ENCODE results near the gene MEOX2. TPM values are rescaled to one million over a fixed set of nuclear protein-coding genes. Genes with fewer than 3 reads are reported as not detected.

Gene MEOX2
- total RNA-seq, 1 donor from 2014 or later: 7.7 TPM

DNA sequence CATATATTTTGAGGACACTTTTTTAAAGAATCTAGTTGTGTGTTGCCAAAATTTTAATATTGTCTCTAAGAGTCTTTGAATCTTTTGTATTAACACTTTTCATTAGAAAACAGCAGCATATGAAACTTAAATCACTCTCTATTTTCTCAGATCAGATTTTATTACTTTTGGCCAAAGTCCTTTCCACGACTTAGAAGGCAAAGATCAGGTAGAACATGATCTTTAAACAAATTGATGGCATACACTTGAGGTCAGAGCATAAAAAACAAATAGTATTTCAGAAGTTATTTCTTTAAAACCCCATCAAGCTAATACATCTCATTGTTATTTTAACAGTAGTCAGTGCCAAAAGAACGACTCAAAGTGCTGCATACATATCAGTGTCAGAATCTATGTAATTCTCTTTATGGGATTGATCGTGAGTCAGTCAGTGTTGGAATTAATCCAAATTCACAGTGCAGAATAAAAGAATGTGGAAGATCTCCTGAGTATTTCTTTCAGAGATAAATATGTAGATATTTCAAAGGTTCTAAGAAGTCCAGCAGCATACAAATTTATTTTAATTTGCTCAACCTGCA lies 115.1 kb downstream of the MEOX2 start:
- TF ChIP-seq, protein P1, sequence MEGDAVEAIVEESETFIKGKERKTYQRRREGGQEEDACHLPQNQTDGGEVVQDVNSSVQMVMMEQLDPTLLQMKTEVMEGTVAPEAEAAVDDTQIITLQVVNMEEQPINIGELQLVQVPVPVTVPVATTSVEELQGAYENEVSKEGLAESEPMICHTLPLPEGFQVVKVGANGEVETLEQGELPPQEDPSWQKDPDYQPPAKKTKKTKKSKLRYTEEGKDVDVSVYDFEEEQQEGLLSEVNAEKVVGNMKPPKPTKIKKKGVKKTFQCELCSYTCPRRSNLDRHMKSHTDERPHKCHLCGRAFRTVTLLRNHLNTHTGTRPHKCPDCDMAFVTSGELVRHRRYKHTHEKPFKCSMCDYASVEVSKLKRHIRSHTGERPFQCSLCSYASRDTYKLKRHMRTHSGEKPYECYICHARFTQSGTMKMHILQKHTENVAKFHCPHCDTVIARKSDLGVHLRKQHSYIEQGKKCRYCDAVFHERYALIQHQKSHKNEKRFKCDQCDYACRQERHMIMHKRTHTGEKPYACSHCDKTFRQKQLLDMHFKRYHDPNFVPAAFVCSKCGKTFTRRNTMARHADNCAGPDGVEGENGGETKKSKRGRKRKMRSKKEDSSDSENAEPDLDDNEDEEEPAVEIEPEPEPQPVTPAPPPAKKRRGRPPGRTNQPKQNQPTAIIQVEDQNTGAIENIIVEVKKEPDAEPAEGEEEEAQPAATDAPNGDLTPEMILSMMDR (IDR thresholded peaks at IDR 0.05; ENCODE audit: borderline replicate concordance): no peak
- Histone ChIP-seq H3K4me3 (no peak overlapping the region), H3K36me3 (no peaks in the 10 kb centered on the region), H3K4me1 (no peaks in the 10 kb centered on the region), H3K27ac (replicated peaks) (no peak overlapping the region), H3K27me3 (ENCODE audit: low read depth) (no peaks in the 10 kb centered on the region), H3K9me3 (replicated peaks) (no peaks in the 10 kb centered on the region)
- DNase-seq: no peak
- intact Hi-C loops (cut with micrococcal nuclease): no loop called here

- Histone ChIP-seq H3K4me1 (no peaks in the 10 kb centered on the region), H3K9me3 (replicated peaks) (peaks cover 5% of the 10 kb centered on the region), H3K4me3 (no peak overlapping the region), H3K36me3 (no peaks in the 10 kb centered on the region), H3K27me3 (ENCODE audit: low read depth) (no peaks in the 10 kb centered on the region), H3K27ac (replicated peaks) (no peak overlapping the region)
- TF ChIP-seq, protein P1 (IDR thresholded peaks at IDR 0.05; ENCODE audit: borderline replicate concordance): no peak
- intact Hi-C loops (cut with micrococcal nuclease): no loop called here
- DNase-seq: no peak
These were observed 118.8 kb downstream of the MEOX2 start for GRCh38 chr7:15567652-15568051.

DNA sequence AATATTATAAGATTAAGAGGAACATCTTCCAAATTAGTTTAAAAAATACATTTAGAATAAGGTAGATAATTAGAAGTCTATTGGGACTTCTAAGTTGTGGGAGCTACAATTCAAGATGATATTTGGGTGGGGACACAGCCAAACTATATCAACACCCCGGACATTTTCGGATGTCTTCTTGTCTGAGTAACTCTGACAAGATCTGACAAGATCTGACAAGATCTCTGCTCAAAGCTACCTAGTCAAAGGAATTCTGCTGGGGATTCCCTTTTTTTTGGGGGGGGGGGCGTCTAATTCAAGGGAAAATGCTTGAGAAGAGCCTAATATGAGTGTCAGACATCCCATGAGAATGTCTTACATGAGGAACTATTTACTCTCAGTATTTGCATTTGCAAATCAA lies 119.4 kb downstream of the MEOX2 start:
- no peak overlapping the region for H3K27ac ChIP-seq (replicated peaks)
- DNase-seq: no peak
- intact Hi-C loops (cut with micrococcal nuclease): no loop called here
- H3K36me3 ChIP-seq: no peaks in the 10 kb centered on the region
- no peaks in the 10 kb centered on the region for H3K4me1 ChIP-seq
- no peaks in the 10 kb centered on the region for H3K27me3 ChIP-seq (ENCODE audit: low read depth)
- no peak overlapping the region for H3K4me3 ChIP-seq
- H3K9me3 ChIP-seq (replicated peaks): peaks cover 5% of the 10 kb centered on the region
- TF ChIP-seq, protein P1 (IDR thresholded peaks at IDR 0.05; ENCODE audit: borderline replicate concordance): no peak

DNA sequence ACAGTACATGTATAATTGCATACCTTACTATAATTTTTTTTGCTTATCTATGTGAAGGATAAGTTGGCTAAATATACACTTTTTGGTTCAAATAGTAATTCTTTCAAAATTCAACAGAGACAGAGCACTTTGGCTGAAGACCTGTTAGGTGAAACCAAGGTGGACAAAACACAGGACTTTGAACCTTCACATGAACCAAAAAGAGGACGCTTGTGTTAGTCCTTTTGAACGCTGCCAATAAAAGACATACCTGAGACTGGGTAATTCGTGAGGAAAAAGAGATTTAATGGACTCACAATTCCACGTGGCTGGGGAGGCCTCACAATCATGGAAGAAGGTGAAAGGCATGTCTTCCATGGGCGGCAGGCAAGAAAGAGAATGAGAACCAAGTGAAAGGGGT lies 120.0 kb downstream of the MEOX2 start:
- TF ChIP-seq, protein P1 (IDR thresholded peaks at IDR 0.05; ENCODE audit: borderline replicate concordance): no peak
- Histone ChIP-seq H3K9me3 (replicated peaks) (peaks cover 5% of the 10 kb centered on the region), H3K36me3 (no peaks in the 10 kb centered on the region), H3K27me3 (ENCODE audit: low read depth) (no peaks in the 10 kb centered on the region), H3K4me3 (no peak overlapping the region), H3K27ac (replicated peaks) (no peak overlapping the region), H3K4me1 (no peaks in the 10 kb centered on the region)
- DNase-seq: no peak
- intact Hi-C loops (cut with micrococcal nuclease): no loop called here

GRCh38 chr7:15561835-15562234 lies 124.6 kb downstream of the MEOX2 start, which contains the start of gene AGMO:
AGMO (minus strand) TSS chr7:15562015.
- peak within 1 kb of the TSS; percentile 84 for H3K27ac ChIP-seq (replicated peaks)
- H3K4me1 ChIP-seq: peaks cover 31% of the 10 kb centered on the region
- no peaks in the 10 kb centered on the region for H3K36me3 ChIP-seq
- TF ChIP-seq, protein P1 (IDR thresholded peaks at IDR 0.05; ENCODE audit: borderline replicate concordance): peak; percentile 29
- peak; percentile 71 for DNase-seq
- H3K4me3 ChIP-seq: peak within 1 kb of the TSS; percentile 54
- intact Hi-C loops (cut with micrococcal nuclease): no loop called here
- H3K9me3 ChIP-seq (replicated peaks): peaks cover 5% of the 10 kb centered on the region
- no peaks in the 10 kb centered on the region for H3K27me3 ChIP-seq (ENCODE audit: low read depth)

Other genes with a start within 250 kb of the MEOX2 start
- 0.36 TPM for gene AGMO, start 124.7 kb downstream of the MEOX2 start, total RNA-seq